Right lung (tissue), 5 donors: ENCODE measurements around the gene CELF1. TPM values are rescaled to one million over a fixed set of nuclear protein-coding genes. Genes with fewer than 3 reads are reported as not detected.

Source experiments
- DNase-seq, 2 donors: peaks; one replicate each; pipeline ENCODE4 v3.0.0-alpha.2; 2013
- polyA plus RNA-seq, 5 donors: library from polyadenylated mRNA; unstranded; fragments of 120-200 nt; gene quantifications; one replicate each; pipeline versions ENCODE4 v1.2.1 to v1.2.3, GENCODE V29; 2013; ENCODE audit warnings: inconsistent platforms in 1 of 5, low replicate concordance in 1 of 5; ENCODE audit not compliant: insufficient read length in 5 of 5, insufficient read depth in 1 of 5

The CELF1 gene
- polyA plus RNA-seq, 5 donors = 70.6 to 103 (median 85.1) TPM

DNA sequence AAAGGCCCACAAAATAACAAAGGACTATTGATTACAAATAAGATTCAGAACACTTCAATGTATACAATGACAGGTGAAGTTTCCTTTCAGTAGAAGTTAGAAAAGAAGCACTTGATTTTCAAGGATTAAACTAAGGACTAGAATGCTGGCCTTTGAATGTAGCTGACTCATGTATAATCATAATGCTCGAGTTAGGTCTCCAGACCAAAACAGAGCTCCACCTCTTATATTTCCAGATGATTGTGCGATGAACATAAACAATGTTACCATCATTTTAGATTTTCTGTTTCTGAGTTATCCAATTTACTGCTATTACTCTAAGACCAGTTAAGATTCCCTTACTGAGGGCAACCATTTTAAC is 63.6 kb downstream of the CELF1 start:
- no peak for DNase-seq

DNA sequence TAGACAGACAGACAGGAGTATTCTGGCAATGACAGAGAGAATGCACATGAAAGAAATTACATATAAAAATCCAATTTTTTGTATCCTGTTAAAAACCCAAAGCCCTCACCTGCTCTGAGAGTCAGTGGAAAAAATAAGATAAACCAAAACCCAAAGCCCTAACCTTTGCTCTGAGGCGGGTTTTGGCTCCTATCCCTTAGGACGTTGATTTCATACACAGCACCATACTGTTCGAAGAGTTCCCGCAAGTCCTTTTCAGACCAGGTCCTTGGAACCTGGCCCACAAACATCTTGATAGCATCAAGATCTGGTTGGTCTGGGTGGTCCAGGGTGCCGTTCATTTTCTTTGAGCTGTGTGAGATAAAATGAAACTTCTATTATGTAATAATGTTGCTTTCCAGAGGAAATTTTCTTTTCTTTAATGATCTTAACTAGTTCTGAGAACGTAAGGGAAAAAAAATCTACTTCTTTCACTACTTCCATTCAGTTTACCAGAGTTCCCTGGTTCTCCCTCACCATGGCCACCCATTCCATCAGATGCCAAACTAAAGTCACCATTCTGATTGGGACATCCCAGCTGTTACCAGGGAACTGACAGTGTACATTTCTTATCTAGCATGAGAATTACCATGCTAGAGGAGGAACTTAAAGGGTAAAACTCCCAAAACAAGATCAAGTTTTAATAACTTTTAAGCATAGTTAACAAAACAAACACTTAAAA is 64.1 kb downstream of the CELF1 start:
- DNase-seq = no peak

DNA sequence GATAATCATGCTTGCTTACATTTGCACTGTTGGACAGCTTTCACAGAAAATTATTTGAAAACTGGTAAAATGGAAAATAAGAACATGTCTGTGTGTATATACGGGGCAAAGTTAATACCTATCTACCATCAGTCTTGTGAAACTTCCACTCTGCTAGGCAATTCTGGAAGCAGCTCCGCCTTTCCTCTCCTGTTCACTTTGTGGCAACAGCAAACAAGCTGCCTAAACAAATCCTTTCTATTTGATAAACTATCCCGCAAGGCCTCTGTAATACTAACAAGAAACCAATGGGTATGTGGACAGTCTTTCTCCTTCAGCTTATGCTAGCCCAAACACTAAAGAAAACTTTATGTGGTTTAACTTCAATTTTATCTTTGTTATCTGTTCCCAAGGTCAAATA is 64.8 kb downstream of the CELF1 start:
- DNase-seq = no peak

DNA sequence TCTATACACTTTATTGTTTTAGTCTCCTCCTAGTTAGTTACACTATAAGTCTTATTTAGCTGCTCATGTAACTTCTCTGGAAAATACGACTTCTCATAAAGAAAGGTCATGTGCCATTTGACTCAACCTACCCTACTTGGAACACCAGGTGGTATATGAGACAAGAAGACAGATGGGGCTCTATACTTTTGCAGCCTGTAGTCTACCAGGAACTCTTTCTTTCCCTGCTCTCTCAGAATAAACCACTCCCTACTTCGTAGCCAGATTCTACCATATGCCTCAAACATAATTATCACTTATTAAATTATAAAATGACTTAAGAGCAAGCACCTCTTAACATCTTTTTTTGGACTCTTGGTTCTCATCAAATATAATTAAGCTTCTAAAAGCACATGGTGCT is 65.5 kb downstream of the CELF1 start:
- no peak for DNase-seq

DNA sequence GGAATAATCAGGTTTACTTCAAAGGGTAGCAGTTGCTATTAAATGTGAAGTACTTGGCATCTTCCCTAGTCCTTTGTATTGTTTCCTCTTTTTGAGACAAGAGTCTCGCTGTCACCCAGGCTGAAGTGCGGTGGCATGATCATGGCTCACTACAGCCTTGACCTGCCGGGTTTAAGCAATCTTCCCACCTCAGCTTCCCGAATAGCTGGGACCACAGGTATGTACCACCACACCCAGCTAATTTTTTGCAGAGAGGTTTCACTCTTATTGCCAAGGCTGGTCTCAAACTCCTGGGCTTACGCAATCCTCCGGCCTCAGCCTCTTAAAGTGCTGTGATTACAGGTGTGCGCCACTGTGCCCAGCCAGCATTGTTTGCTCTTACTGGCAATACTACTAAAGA is 67.8 kb downstream of the CELF1 start:
- DNase-seq = no peak

DNA sequence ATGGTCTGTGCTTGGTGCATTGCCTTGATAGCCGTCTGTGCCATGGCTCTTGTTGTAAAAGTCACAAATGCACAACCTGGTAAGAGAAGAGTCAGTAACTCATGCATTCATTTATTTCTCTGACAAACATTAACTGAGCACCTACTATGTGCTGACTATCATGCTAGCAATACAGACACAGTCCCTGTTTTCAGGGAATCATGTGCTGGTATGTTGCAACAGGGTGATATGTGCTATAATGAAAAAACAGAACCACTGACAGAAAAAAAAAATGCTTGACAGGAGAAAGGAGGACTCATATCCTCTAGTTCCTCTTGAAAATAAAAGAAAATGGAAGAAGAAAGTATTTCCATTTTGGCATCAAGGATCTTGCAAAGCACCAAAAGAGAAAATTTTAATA is 69.5 kb downstream of the CELF1 start:
- no peak for DNase-seq

DNA sequence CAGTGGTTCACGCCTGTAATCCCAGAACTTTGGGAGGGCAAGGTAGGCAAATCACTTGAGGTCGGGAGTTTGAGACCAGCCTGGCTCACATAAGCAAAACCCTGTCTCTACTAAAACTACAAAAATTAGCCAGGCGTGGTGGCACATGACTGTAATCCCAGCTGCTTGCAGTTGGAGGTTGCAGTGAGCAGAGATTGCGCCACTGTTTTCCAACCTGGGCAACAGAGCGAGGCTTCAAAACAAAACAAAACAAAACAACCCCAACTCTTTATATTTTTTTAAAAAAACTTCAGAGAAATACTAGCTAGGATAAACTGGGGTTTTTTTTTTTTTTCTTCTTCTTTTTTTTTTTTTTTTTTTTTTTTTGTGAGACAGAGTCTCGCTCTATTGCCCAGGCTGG is 72.2 kb downstream of the CELF1 start:
- DNase-seq = no peak

DNA sequence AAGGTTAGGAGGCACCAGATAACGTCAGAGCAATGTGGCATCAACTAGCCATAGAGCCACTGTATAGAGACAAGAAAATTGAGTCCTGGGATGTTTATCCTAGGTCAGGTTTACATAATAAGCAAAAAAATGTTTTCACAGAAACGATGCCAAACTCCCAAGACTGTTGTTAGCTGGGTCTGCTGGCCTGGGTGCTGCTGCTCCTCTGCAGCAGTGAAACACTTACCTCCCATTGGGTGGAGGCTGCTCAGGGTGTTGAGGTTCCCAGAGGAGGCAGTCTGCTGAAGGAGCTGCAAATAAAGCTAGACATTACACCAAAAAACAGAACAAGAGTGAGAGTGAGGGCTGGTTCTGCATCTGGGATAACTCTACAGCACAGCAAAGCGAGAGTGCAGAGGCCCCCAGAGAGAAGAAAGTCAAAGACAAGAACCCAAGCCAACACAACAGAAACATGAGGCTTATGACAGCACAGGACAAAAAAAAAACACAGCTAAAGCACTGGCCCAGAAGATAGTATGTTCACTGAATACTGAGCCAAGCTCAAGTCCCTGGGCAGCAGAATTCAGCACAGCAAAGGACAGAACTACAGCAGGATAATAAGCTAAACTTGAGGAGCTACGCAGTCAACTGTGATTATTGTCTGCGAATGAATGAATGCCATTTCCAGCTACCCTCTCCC is 74.1 kb downstream of the CELF1 start:
- DNase-seq = no peak

DNA sequence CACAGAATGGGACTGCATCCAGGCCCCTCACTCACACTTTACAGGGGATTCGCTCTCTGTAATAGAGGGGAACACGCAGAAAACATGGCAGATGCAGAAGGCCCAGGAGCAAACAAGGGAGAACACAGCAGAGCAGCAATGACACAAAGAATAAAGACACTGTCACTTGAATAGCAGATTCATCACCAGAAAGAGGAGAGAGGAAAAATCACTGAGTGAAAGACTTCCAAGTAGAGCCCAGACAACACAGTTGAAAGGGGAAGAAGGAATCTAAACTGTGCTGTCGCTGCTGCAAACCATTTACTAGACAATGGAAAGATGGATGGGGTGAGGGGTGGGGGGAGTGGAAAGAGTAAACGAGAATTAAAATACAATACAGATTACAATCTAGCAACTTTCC is 75.2 kb downstream of the CELF1 start:
- no peak for DNase-seq

DNA sequence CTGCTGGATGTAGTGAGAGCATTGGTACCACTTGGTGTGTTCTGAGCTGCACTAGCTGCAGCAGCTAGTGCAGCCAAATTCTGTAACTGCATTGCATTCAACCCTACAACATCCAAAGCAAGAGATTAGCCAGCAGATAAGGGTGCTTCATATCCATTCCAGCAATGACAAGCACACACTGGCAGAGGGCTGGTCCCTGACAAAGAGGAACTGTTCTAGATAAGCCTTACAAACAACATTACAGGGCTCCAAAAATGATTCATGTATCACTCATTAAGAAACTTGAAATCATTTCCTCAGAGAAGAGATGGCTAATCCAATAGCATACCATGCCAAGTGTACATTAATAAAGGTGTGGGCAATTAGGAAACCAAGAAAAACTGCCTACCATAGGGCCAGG is 75.6 kb downstream of the CELF1 start:
- no peak for DNase-seq

DNA sequence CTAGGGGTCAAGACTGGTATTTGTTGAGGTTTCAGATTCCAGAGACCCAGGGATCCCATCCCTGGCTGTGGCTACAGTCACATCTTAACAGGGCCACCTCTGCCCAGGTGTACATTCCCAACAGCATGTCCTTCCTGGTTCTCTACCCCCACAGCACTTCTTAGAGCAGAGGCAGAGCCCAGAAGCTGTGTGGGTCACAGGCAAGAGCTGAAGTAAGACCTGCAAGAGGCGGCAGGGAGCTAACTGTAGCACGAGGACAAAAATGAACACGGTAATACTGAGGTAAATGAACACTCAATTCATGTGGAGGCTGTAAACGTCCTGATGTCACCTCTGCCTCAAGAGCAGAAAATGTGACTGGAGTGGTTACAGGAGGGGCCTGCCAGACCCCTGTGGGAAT is 82.3 kb downstream of the CELF1 start:
- no peak for DNase-seq

DNA sequence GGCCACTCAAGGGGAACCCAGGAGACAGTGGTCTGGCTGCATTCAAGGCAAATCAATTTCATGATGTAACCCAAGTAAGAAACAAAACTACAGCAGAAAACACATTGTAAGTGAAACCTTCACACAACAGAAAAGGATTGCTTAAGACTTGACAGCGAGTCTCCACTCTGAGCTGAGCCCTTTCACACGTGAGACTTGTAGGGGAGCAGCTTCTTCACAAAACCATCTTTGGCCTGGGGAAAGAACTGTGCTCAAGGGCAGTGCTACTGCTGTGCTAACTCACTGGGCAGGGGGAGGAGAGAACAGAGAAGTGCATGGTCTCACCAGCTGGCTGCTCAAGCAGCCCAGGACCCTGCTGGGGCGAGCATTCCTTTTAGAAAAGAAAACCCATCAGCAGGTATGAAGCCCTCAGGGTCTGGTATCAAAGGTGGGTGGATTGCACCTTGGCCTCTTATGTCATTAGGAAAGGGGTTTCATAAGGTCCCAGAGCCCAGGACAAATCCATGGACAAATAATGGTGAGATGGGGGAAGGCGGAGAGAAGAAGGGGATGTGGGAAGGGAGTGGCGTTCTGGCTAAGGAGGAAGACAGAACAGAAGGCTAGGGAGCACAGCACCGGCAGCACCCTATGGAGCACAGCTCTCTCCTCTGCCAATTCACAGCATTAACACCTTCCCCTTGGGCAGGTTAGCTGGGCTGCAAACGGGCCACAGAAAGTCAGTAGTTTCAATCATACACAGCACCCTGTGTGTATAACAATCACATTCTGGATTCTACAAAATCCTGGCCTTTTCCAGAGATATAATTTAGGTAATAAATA is 83.4 kb downstream of the CELF1 start:
- DNase-seq = no peak

DNA sequence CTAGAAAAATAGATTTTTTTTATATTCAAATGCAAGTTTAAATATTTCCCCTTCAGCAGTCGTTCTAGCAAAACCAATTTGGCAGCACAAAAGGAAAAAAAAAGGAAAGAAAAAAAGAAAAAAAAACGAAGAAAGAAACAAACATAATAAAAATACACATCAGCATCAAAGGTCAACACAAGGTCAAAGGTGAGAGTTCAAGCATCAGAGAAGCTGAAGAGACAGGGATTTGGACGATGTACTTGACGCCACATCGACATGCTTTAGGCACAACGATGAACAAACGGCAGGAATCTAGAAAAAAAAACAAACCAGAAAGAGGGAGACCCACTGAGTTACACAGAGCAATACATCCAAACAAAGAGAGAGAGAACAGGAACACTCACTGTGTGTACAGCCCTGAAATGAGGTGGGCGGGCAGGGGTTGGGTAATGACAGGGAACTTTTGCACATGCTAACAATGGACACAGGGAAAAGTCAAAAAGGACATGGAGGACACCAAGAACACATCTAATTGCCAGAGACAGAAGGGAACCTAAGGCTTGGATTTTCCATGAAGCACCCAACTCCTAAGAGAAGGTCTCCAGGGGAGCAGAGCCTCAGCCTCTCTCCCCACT is 84.2 kb downstream of the CELF1 start:
- DNase-seq = peak in 1 of 2 donors; percentile 6

DNA sequence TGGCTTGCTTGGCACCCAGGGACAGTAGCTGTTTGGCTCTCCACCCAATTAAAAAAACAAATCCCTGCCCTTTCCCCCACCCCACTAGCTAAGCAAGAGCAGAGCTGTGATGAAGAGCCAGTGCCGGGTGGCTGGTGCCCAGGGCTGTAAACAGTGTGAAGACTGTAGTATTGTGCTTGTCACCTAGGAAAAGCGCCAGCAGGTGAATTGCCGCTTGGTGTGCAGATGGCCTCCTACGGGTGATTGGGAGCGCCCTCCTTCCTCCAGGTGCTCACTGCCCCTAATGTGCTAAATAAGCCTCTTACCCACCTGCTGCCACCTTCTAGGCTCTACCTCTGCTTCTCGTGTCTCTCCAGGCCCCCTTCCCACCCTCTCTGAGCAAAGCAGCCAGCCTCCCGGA is 85.6 kb downstream of the CELF1 start:
- no peak for DNase-seq

DNA sequence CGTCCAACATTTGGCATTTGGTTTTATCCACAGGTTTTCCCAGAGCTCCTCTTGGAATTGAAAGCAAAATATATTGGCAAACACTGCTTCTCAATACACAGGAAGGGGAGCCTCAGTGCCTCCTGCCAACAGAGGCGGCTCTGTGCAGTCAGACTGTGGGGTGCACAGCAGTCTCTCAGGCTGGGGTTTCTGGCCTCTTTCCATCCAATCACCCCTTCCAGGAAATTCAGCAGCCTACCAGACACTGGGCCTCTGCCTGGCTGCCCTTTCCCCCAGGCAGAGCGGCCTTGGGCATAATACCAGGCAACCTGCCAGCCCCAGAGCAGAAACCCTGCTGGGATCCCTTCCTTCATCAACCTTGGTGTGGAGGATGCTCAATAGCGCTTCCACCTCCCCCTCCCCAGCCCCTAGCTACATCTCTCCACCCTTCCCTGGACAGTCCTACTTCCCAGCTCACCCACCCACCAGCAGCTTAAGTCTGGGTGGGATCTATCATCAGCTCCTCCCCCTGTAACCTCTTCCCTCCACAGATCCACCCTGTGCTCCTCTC is 86.2 kb downstream of the CELF1 start:
- DNase-seq = peak; percentile 33 to 53

DNA sequence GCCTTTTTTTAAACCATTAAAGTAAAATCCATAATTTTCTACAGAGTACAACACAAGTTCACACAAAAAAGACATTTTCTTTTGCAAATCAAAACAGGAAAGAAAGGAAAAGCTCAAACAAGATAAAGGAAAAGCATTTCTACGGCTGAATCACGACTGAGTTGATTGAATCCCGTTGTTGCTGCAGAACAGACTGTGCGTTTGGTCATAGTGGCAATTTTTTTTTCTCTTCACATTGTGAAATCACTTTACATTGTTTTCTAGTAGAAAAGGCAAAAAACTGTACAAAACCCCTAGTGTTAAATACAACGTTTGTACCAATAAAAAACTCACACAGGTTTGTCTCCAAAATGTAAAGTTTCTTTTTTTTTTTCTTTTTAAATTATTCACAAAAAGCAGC is 86.7 kb downstream of the CELF1 start:
- DNase-seq = peak in 1 of 2 donors; percentile 11

DNA sequence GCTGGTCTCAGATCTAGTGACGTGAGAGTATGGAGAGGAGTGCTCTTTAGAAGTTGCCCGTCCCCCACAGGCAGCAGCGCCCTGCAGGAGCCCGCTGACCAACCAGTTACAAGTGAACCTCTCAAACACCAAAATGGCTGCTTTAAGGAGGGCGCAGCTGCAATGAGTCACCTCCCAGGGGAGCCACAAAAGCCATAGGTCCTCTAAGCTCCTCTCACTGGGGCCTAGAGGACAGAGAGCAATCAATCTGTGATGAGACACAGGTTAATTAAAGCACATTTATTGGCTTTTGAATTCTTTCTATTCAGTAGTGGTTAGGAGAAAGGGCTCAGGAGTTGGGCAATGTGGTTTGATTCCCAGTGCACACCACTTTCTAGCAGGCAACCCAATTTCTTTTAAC is 88.4 kb downstream of the CELF1 start:
- DNase-seq = no peak

DNA sequence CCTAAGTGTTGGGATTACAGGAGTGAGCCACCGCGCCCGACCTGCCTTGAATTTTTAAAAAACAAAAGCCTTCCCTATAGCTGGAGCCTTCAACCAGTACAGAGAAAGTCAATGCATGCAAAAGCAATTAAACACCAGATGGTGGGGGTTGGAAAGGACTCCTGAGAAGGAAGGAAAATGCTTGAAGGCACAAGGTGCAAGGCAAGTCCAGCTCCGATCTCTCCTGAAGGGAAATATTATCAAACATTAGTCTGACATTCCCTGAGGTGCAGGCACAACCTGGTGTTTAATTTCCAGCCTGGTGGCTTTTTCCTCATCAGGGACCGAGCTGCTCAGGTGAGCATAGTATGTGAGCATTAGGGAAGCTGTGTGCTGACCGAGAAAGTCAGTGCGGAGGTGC is 91.1 kb downstream of the CELF1 start:
- no peak for DNase-seq

DNA sequence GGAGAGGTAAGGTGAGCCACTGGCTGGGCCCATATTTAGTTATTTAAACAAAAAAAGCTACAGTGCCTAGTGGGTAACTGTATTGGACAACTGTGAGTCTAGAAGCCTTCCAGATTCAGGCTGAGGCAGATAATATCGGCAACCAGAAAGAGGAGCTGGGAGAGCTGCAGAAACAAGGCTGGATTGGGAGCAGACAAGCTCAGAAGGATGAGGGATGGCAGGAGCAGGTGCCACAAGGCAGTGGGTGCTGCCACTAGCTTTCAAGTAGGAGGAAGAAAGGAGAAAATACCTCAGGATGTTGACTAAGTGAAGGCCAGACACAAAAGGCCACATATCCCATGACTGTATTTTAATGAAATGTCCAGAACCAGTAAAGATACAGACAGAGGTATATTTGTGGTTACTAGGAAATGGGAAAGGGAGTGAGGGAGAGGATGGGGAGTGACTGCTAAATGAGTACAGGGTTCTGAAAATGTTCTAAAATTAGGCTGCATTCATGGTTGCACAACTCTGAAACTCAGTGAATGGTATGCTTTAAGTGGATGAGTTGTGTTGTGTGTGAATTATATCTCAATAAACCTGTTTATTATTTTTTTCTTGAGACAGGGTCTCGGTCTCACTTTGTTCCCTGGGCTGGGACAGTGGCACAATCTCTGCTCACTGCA is 92.2 kb downstream of the CELF1 start:
- no peak for DNase-seq

DNA sequence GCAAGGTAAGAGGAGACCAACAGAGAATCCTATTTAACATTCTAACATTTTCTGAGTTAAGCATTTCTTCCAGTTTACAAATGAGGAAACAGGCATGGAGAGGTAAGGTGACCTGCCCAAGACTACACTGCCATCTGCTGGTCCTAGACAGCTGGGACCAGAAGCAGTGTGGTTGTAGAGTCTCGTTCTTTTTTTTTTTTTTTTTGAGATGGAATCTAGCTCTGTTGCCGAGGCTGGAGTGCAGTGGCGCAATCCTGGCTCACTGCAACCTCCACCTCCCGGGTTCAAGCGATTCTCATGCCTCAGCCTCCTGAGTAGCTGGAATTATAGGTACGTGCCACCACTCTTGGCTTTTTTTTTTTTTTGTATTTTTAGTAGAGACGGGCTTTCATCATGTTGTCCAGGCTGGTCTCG is 98.7 kb downstream of the CELF1 start:
- peak; percentile 52 to 70 for DNase-seq

DNA sequence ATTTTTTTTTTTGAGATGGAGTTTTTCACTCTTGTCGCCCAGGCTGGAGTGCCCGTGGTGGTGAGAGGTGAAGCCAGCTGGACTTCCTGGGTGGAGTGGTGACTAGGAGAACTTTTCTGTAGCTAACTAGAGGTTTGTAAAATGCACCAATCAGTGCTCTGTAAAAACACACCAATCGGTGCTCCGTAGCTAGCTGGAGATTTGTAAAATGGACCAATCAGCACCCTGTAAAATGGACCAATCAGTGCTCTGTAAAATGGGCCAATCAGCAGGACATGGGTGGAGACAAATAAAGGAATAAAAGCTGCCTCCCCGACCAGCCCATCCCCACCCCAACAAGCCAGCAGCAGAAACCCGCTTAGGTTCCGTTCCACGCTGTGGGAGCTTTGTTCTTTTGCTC is 99.6 kb downstream of the CELF1 start:
- DNase-seq = no peak

DNA sequence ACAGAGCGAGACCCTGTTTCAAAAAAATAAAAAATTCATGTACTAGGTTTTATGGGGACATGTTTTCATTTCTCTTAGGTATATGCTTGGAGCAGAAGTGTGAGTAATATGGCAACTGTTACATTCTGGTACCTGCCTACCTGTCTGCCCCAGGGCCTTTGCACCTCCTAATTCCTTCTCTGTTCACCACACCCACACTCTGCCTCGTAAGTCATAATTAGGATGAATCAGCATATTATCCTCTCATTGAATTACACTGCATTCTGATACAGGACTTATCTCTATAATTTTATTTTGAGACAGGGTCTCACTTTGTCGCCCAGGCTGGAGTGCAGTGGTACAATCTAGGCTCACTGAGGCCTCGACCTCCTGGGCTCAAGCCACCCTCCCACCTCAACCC is 100.9 kb downstream of the CELF1 start:
- DNase-seq = no peak
